Type B pancreatic cell (in vitro differentiated cells): Measurements from ENCODE around the gene UBP1. TPM values are rescaled to one million over a fixed set of nuclear protein-coding genes. Genes with fewer than 3 reads are reported as not detected.

Experiments
- DNase-seq: peaks from one replicate; pipeline ENCODE4 v3.0.0; 2021; ENCODE audit warnings: mixed read lengths; ENCODE audit not compliant: unreplicated experiment; ENCODE audit errors: extremely low spot score
- H3K27ac Mint-ChIP-seq: 2 replicates; pipeline ENCODE4 v1.8.0; 2021; ENCODE audit warnings: mild to moderate bottlenecking, mixed read lengths
- H3K27me3 Mint-ChIP-seq: 2 replicates; pipeline ENCODE4 v1.8.0; 2021; ENCODE audit warnings: mixed read lengths
- H3K36me3 Mint-ChIP-seq: 2 replicates; pipeline ENCODE4 v1.8.0; 2021; ENCODE audit warnings: mixed read lengths
- H3K4me1 Mint-ChIP-seq: one replicate; pipeline ENCODE4 v1.8.0; 2021; ENCODE audit warnings: mixed read lengths; ENCODE audit not compliant: unreplicated experiment
- H3K4me3 Mint-ChIP-seq: 2 replicates; pipeline ENCODE4 v1.8.0; 2021; ENCODE audit warnings: mild to moderate bottlenecking, mixed read lengths
- H3K9me3 Mint-ChIP-seq: 2 replicates; pipeline ENCODE4 v1.8.0; 2021; ENCODE audit warnings: mixed read lengths
- CTCF ChIP-seq: fragments of 200-600 bp; sonication (generic); conservative IDR thresholded peaks from 2 replicates; pipeline ENCODE4 v1.5.0; 2021; ENCODE audit warnings: antibody characterized with exemption, mild to moderate bottlenecking
- total RNA-seq: library from RNA; stranded (reverse); gene quantifications from 2 replicates; pipeline ENCODE4 v1.2.1, GENCODE V29; 2021; ENCODE audit warnings: low replicate concordance

UBP1 gene
- total RNA-seq, 1 donor from 2014 or later = 68.2 TPM

GRCh38 chr3:33403756-33404155 is 36.4 kb downstream of the UBP1 start:
- Mint-ChIP-seq H3K4me1 (no peaks in the 10 kb centered on the region), H3K27ac (no peak overlapping the region), H3K9me3 (no peaks in the 10 kb centered on the region), H3K27me3 (no peaks in the 10 kb centered on the region), H3K36me3 (peaks cover 36% of the 10 kb centered on the region), H3K4me3 (no peak overlapping the region)
- TF ChIP-seq CTCF = no peak
- no peak for DNase-seq

GRCh38 chr3:33402936-33403335 is 37.3 kb downstream of the UBP1 start:
- Mint-ChIP-seq H3K9me3 (no peaks in the 10 kb centered on the region), H3K36me3 (peaks cover 31% of the 10 kb centered on the region), H3K27me3 (no peaks in the 10 kb centered on the region), H3K4me3 (no peak overlapping the region), H3K4me1 (no peaks in the 10 kb centered on the region), H3K27ac (no peak overlapping the region)
- no peak for TF ChIP-seq CTCF
- DNase-seq = no peak

GRCh38 chr3:33401781-33402180 is 38.4 kb downstream of the UBP1 start:
- Mint-ChIP-seq H3K27ac (no peak overlapping the region), H3K27me3 (no peaks in the 10 kb centered on the region), H3K9me3 (no peaks in the 10 kb centered on the region), H3K4me3 (no peak overlapping the region), H3K4me1 (no peaks in the 10 kb centered on the region), H3K36me3 (peaks cover 26% of the 10 kb centered on the region)
- no peak for TF ChIP-seq CTCF
- no peak for DNase-seq

GRCh38 chr3:33398410-33398809 is 41.8 kb downstream of the UBP1 start:
- no peaks in the 10 kb centered on the region for H3K27me3 Mint-ChIP-seq
- peaks cover 20% of the 10 kb centered on the region for H3K36me3 Mint-ChIP-seq
- no peaks in the 10 kb centered on the region for H3K4me1 Mint-ChIP-seq
- no peak overlapping the region for H3K27ac Mint-ChIP-seq
- no peak for DNase-seq
- H3K9me3 Mint-ChIP-seq = no peaks in the 10 kb centered on the region
- TF ChIP-seq CTCF = no peak
- no peak overlapping the region for H3K4me3 Mint-ChIP-seq

- Mint-ChIP-seq H3K27ac (no peak overlapping the region), H3K9me3 (no peaks in the 10 kb centered on the region), H3K36me3 (peaks cover 22% of the 10 kb centered on the region), H3K4me3 (no peak overlapping the region), H3K4me1 (no peaks in the 10 kb centered on the region), H3K27me3 (no peaks in the 10 kb centered on the region)
- no peak for DNase-seq
- TF ChIP-seq CTCF = no peak
Observed at GRCh38 chr3:33395900-33396299, 44.3 kb downstream of the UBP1 start.
